Measurements from ENCODE around the gene PILRA. TPM values are rescaled to one million over a fixed set of nuclear protein-coding genes. Genes with fewer than 3 reads are reported as not detected.

The PILRA gene
- total and polyA plus RNA-seq, 2 of the 8 experiments (the other 6 are each of a cell fraction or from before 2014, with no cell fraction given) = 7.6 to 10.6 TPM

DNA sequence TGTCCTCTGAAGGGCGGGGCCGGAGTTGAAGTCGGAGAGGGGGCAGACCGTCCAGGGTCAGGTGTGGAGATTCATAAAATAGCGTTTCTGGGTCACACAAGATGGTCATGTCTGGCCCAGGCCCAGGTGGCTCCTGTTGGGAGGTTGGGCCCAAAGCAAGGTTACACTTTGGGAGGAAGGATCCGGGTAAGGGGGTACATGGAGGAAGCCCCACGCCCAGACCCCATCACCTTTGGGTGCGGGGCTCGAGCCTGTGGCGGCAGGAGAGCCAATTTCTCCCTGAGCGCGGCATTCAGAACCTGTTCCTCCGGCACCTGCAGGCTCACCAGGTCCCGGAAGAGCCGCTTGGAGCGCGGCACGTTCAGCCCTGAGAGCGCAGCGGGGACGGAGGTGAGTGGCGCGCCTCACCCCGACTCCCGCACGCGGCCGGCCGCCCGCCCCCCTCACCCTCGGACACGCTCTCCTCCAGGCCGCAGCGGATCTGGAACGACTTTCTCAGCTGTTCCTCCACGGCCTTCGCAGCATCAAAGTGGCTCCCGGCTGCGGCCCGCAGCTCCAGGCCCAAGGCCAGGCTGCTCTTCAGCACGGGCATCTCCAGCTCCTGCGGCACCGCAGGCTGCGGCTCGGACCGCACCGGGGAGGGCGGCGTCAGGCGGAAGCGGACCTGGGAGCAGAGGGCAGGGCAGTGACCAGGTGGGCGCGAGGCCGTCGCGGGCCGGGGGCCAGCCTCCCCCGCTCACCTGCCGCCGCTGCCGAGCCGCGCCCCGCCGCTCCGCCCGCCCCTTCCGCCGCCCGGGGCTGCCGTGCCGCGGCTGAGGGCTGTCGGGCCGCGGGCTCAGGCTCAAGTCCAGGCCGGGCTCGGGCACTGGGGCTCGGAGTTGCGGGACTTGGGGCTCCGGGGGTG, 62.4 kb downstream of the PILRA start:
- CTCF ChIA-PET (ENCODE audit: partially characterized antibody) = interaction anchor here (0.8 to 2.7 kb wide), 5 partner anchors 9 to 34 kb away, joined by 3 to 9 read pairs (median 6); no protein-coding TSS in a partner anchor
- H2AFZ ChIP-seq (ENCODE audit: low read length) = no peak overlapping the region
- H3K36me3 ChIP-seq (ENCODE audit: control insufficient read depth in 2 of 4, insufficient read depth in 4 of 4, low read length in 3 of 4) = peaks cover 2 to 44% (median 18%) of the 10 kb centered on the region in 4 experiments; a peak in 6 of 8 replicates
- peaks cover under 1% of the 10 kb centered on the region; the same call in 1 of the 2 replicates for H3K23me2 ChIP-seq (ENCODE audit: low read depth, low read length)
- peak overlapping the region; percentile 93 for H3K18ac ChIP-seq (ENCODE audit: extremely low read depth, low read length)
- peak overlapping the region; percentile 83 for H4K91ac ChIP-seq (replicated peaks; ENCODE audit: insufficient read length, low read length)
- FAIRE-seq = no peak
- H3K56ac ChIP-seq (replicated peaks; ENCODE audit: insufficient read length, low read depth, low read length) = peak overlapping the region; percentile 75
- no peak overlapping the region for H2BK12ac ChIP-seq (ENCODE audit: low read depth, low read length)
- no peak overlapping the region; the same call in 1 of the 2 replicates for H2BK15ac ChIP-seq (ENCODE audit: low read length)
- H4K20me1 ChIP-seq (replicated peaks in 1 of 2; ENCODE audit: control insufficient read depth in 1 of 2, insufficient read depth in 2 of 2, low read length in 2 of 2) = peaks cover 8% of the 10 kb centered on the region in 2 experiments
- no peaks in the 10 kb centered on the region for H3K9me3 ChIP-seq (ENCODE audit: insufficient read depth in 2 of 2, low read depth in 1 of 2, low read length in 1 of 2)
- H2AK5ac ChIP-seq (ENCODE audit: low read depth, low read length) = no peak overlapping the region
- peaks cover 0 to 45% of the 10 kb centered on the region in 2 experiments; a peak in 3 of 4 replicates for H3K79me2 ChIP-seq (ENCODE audit: control insufficient read depth in 1 of 2, insufficient read depth in 2 of 2, low read length in 2 of 2)
- H3K9ac ChIP-seq (replicated peaks in 1 of 4; ENCODE audit: extremely low read depth in 1 of 4, low read depth in 3 of 4, low read length in 3 of 4) = peak overlapping the region; percentile 62 to 94 (median 86)
- H3K4me3 ChIP-seq (ENCODE audit: extremely low read depth in 1 of 4, insufficient read depth in 2 of 4, low read depth in 3 of 4, low read length in 4 of 4) = peak overlapping the region; percentile 68 to 86 (median 83)
- H4K8ac ChIP-seq (ENCODE audit: extremely low read depth, insufficient read depth, low read length) = peak overlapping the region; percentile 77
- H2BK20ac ChIP-seq (ENCODE audit: low read length) = no peak overlapping the region
- peak in 1 of 2 experiments; percentile 70 for DNase-seq (ENCODE audit: low read depth in 1 of 2, low spot score in 2 of 2)
- POLR2A ChIA-PET (ENCODE audit: partially characterized antibody) = interaction anchor here (0.6 to 5.2 kb wide), 13 partner anchors 7 to 1046 kb away, joined by 3 to 55 read pairs (median 3); partner anchors contain the start of genes AGFG2, MEPCE and ZCWPW1
- peak overlapping the region; percentile 64 for H4K5ac ChIP-seq (ENCODE audit: insufficient read length, low read depth, low read length)
- no peaks in the 10 kb centered on the region for H3K27me3 ChIP-seq (replicated peaks in 1 of 4; ENCODE audit: control insufficient read depth in 3 of 4, extremely low read depth in 1 of 4, insufficient read depth in 3 of 4, low read length in 3 of 4)
- WGBS, 2 experiments (ENCODE audit: extremely low coverage in 1 of 2, insufficient coverage in 1 of 2, insufficient read length in 1 of 2, insufficient replicate concordance in 2 of 2, low coverage in 1 of 2, low lambda C conversion rate in 2 of 2, missing lambda C conversion rate in 1 of 2) = 4% methylated on average over 34 of the region's 81 CpGs; no CpG with 5 or more reads in 1 of the 2 experiments
- H3K14ac ChIP-seq (ENCODE audit: insufficient read length) = no peak overlapping the region
- peak overlapping the region; percentile 76 to 97 for H3K4me2 ChIP-seq (ENCODE audit: insufficient read depth in 1 of 2, low read depth in 2 of 2, low read length in 2 of 2)
- H3K79me1 ChIP-seq (ENCODE audit: low read depth, low read length) = no peaks in the 10 kb centered on the region; the same call in none of the 2 replicates
- H3K27ac ChIP-seq (ENCODE audit: low read depth, low read length) = peak overlapping the region; percentile 62
- no peak overlapping the region for H3K23ac ChIP-seq (ENCODE audit: insufficient read length)
- peak overlapping the region; percentile 34 for H3K4ac ChIP-seq (replicated peaks; ENCODE audit: insufficient read length, low read depth, low read length)
- H2BK120ac ChIP-seq (replicated peaks; ENCODE audit: low read depth, low read length) = no peak overlapping the region
- H3K4me1 ChIP-seq (replicated peaks in 1 of 4; ENCODE audit: control insufficient read depth in 3 of 4, insufficient read depth in 4 of 4, low read length in 3 of 4) = peaks cover 3 to 15% (median 8%) of the 10 kb centered on the region in 4 experiments
- peak overlapping the region; percentile 93; the same call in 1 of the 2 replicates for H2BK5ac ChIP-seq (ENCODE audit: low read depth, low read length)
- TF ChIP-seq SIN3A (conservative IDR thresholded peaks at IDR 0.05 in 1 of 2, IDR thresholded peaks at IDR 0.05 in 1 of 2; ENCODE audit: low read depth in 1 of 2, low read length in 2 of 2) (0 out of 4 replicates have a peak, but pooled peaks of 1 of the 2 experiments have one; percentile 11), SIX5 (IDR thresholded peaks at IDR 0.05; ENCODE audit: low read depth, low read length) (no peak), TCF12 (IDR thresholded peaks at IDR 0.05; ENCODE audit: low read depth, low read length) (no peak), GABPA (IDR thresholded peaks at IDR 0.05; ENCODE audit: borderline replicate concordance, insufficient read depth, low read length) (no peak), POLR2A (IDR thresholded peaks at IDR 0.05; ENCODE audit: control extremely low read depth in 1 of 2, low read depth in 2 of 2, low read length in 2 of 2) (peak in 1 of 2 experiments; percentile 63; a peak in 1 of 3 replicates), EGR1 (IDR thresholded peaks at IDR 0.05; ENCODE audit: borderline replicate concordance, low read depth, low read length) (no peak), BACH1 (IDR thresholded peaks at IDR 0.05; ENCODE audit: low read length) (no peak), SIRT6 (IDR thresholded peaks at IDR 0.05; ENCODE audit: low read length) (no peak), CREB1 (IDR thresholded peaks at IDR 0.05) (no peak), CBX5 (IDR thresholded peaks at IDR 0.05; ENCODE audit: low read depth, low read length) (no peak), HDAC2 (IDR thresholded peaks at IDR 0.05; ENCODE audit: borderline replicate concordance in 1 of 2, low read depth in 2 of 2, low read length in 2 of 2) (0 out of 4 replicates have a peak, but pooled peaks of 1 of the 2 experiments have one; percentile 19)
